GM18858 (cell line): Measurements from ENCODE around the gene CDC16.
"Not testable (repeated sequence)": the region's sequence is repeated elsewhere in the genome, so short reads cannot be mapped to it uniquely, and the experiment has no call there.

Experiments
- ATAC-seq: cut with Tn5 transposase; IDR thresholded peaks from one replicate; pipeline ENCODE4 v1.9.1; 2021; ENCODE audit not compliant: unreplicated experiment

The CDC16 gene

GRCh38 chr13:114226699-114227323 lies 7.9 kb upstream of the CDC16 start:
- ATAC-seq: no peak

- ATAC-seq: no peak
These were observed 7.2 kb upstream of the CDC16 start for GRCh38 chr13:114227528-114227927.

- no peak for ATAC-seq
These were observed 6.5 kb upstream of the CDC16 start for GRCh38 chr13:114228176-114228575.

GRCh38 chr13:114229506-114229905 lies 5.2 kb upstream of the CDC16 start:
- ATAC-seq: no peak

- no peak for ATAC-seq
These were observed 4.6 kb upstream of the CDC16 start for GRCh38 chr13:114230117-114230516.

- no peak for ATAC-seq
These were observed 4.1 kb upstream of the CDC16 start for GRCh38 chr13:114230575-114230974.

- no peak for ATAC-seq
These were observed 2.8 kb upstream of the CDC16 start for GRCh38 chr13:114231886-114232285.

- ATAC-seq: no peak
These were observed 442 bp upstream of the CDC16 start for GRCh38 chr13:114234266-114234644.

GRCh38 chr13:114235697-114236096 lies 1.0 kb downstream of the CDC16 start:
- no peak for ATAC-seq

GRCh38 chr13:114236227-114236626 lies 1.5 kb downstream of the CDC16 start:
- ATAC-seq: no peak

- ATAC-seq: no peak
These were observed 2.9 kb downstream of the CDC16 start for GRCh38 chr13:114237415-114238112.

- no peak for ATAC-seq
These were observed 7.2 kb downstream of the CDC16 start for GRCh38 chr13:114241918-114242317.

GRCh38 chr13:114243971-114244370 lies 9.3 kb downstream of the CDC16 start:
- ATAC-seq: no peak

GRCh38 chr13:114244637-114245036 lies 9.9 kb downstream of the CDC16 start:
- ATAC-seq: no peak

GRCh38 chr13:114248011-114248410 lies 13.3 kb downstream of the CDC16 start:
- no peak for ATAC-seq

GRCh38 chr13:114249077-114249476 lies 14.4 kb downstream of the CDC16 start:
- ATAC-seq: no peak

GRCh38 chr13:114251639-114252440 lies 17.1 kb downstream of the CDC16 start:
- not testable (repeated sequence) for ATAC-seq

- ATAC-seq: no peak
These were observed 21.9 kb downstream of the CDC16 start for GRCh38 chr13:114256547-114256946.

- ATAC-seq: no peak
These were observed 22.3 kb downstream of the CDC16 start for GRCh38 chr13:114257014-114257413.

GRCh38 chr13:114258589-114258988 lies 23.9 kb downstream of the CDC16 start:
- no peak for ATAC-seq

- ATAC-seq: no peak
These were observed 24.7 kb downstream of the CDC16 start for GRCh38 chr13:114259374-114259773.

- no peak for ATAC-seq
These were observed 25.3 kb downstream of the CDC16 start for GRCh38 chr13:114259974-114260373.
